T-cell (primary cell): ENCODE results near the gene NF2. TPM values are rescaled to one million over a fixed set of nuclear protein-coding genes. Genes with fewer than 3 reads are reported as not detected.

Experiments
- ATAC-seq, 4 experiments: fragments of 200-7000 bp in 3 of 4; fragments of 150-1000 bp in 1 of 4; cut with Tn5 transposase; replicated peaks in 1 of 4; 1 replicate in 3 of 4; 2 replicates in 1 of 4; pipeline ENCODE4 v1.10.0; 2021; ENCODE audit warnings: moderate library complexity in 3 of 4, mild to moderate bottlenecking in 2 of 4, moderate number of reproducible peaks in 1 of 4
- CTCF ChIA-PET, 2 donors: fragments of 300-600 bp; sonication (Branson Sonifier 250); formaldehyde crosslinking; loops; one replicate each; lab custom pipeline; 2022; ENCODE audit warnings: antibody characterized with exemption in 2 of 2; lab: Charles Lee
- POLR2A ChIA-PET, 2 donors: fragments of 300-600 bp; sonication (Branson Sonifier 250); formaldehyde crosslinking; loops; one replicate each; lab custom pipeline; 2022; ENCODE audit warnings: antibody characterized with exemption in 2 of 2; lab: Charles Lee
- DNase-seq, 35 experiments: peaks; one replicate each; pipeline versions ENCODE4 v3.0.0 to v3.0.0-alpha.2; 2013 to 2023
- H3K27ac ChIP-seq: one replicate; pipeline ENCODE4 v1.5.1; 2013; ENCODE audit warnings: low read length
- H3K27me3 ChIP-seq, 2 experiments: replicated peaks in 1 of 2; 1 replicate in 1 of 2; 2 replicates in 1 of 2; pipeline versions ENCODE4 v1.6.1 to v1.7.0; 2013; ENCODE audit warnings: low read length in 1 of 2, mixed read lengths in 1 of 2; ENCODE audit not compliant: control insufficient read depth in 2 of 2, insufficient read depth in 2 of 2; ENCODE audit errors: extremely low read depth in 1 of 2
- H3K36me3 ChIP-seq, 2 donors: 1 replicate in 1 of 2; 2 replicates in 1 of 2; pipeline versions ENCODE4 v1.6.1 to v1.7.0; 2013; ENCODE audit warnings: low read length in 1 of 2; ENCODE audit not compliant: control insufficient read depth in 2 of 2, insufficient read depth in 1 of 2; ENCODE audit errors: extremely low read depth in 1 of 2
- H3K4me1 ChIP-seq, 2 experiments: 1 replicate in 1 of 2; 2 replicates in 1 of 2; pipeline versions ENCODE4 v1.6.1 to v1.7.0; 2013; ENCODE audit warnings: low read length in 2 of 2, mixed read lengths in 1 of 2; ENCODE audit not compliant: insufficient read depth in 2 of 2, control insufficient read depth in 1 of 2; ENCODE audit errors: extremely low read depth in 1 of 2
- H3K4me3 ChIP-seq, 2 donors: 1 replicate in 1 of 2; 2 replicates in 1 of 2; pipeline versions ENCODE4 v1.5.1 to v1.7.0; 2013; ENCODE audit warnings: mild to moderate bottlenecking in 2 of 2, low read length in 1 of 2, moderate library complexity in 1 of 2; ENCODE audit not compliant: control insufficient read depth in 1 of 2; ENCODE audit errors: extremely low read depth in 1 of 2
- H3K9me3 ChIP-seq: 2 replicates; pipeline ENCODE4 v1.7.0; 2013
- H3K27ac Mint-ChIP-seq, 2 donors: one replicate each; pipeline ENCODE4 v1.8.0; 2020 to 2021; ENCODE audit warnings: mild to moderate bottlenecking in 2 of 2, mixed read lengths in 2 of 2
- H3K27me3 Mint-ChIP-seq, 2 donors: one replicate each; pipeline ENCODE4 v1.8.0; 2021 to 2022; ENCODE audit warnings: mixed read lengths in 2 of 2
- H3K36me3 Mint-ChIP-seq: one replicate; pipeline ENCODE4 v1.8.0; 2021; ENCODE audit warnings: mixed read lengths
- H3K4me1 Mint-ChIP-seq, 3 donors: one replicate each; pipeline ENCODE4 v1.8.0; 2020 to 2022; ENCODE audit warnings: mixed read lengths in 3 of 3, mild to moderate bottlenecking in 1 of 3
- H3K4me3 Mint-ChIP-seq, 3 donors: one replicate each; pipeline ENCODE4 v1.8.0; 2020 to 2022; ENCODE audit warnings: mild to moderate bottlenecking in 3 of 3, mixed read lengths in 3 of 3, moderate library complexity in 3 of 3
- H3K9me3 Mint-ChIP-seq, 3 donors: one replicate each; pipeline ENCODE4 v1.8.0; 2020 to 2022; ENCODE audit warnings: mixed read lengths in 3 of 3
- WGBS: methylation state at CpG from one replicate; pipeline ENCODE4 v1.1.5; 2013; ENCODE audit warnings: missing lambda C conversion rate; ENCODE audit not compliant: insufficient coverage; 5-methylcytosine and 5-hydroxymethylcytosine counted together
- total RNA-seq, 35 experiments: library from RNA in 6 of 35; stranded (reverse) in 6 of 35; fragments of 120-200 nt in 1 of 35; gene quantifications; one replicate each; pipeline versions ENCODE4 v1.2.1 to v1.2.4 and lab custom pipeline; 2013 to 2026

NF2 gene
- total RNA-seq, 5 donors from 2014 or later (not counting 1 experiment from before 2014, with no cell fraction given): 26.1 to 33.4 (median 31.9) TPM

GRCh38 chr22:29639096-29639495 lies 35.7 kb downstream of the NF2 start:
- Histone ChIP-seq H3K36me3 (peaks cover 0 to 27% of the 10 kb centered on the region in 2 donors), H3K9me3 (no peaks in the 10 kb centered on the region), H3K4me3 (no peak overlapping the region), H3K4me1 (peaks cover 0 to 3% of the 10 kb centered on the region in 2 experiments), H3K27me3 (no peaks in the 10 kb centered on the region), H3K27ac (no peak overlapping the region)
- DNase-seq (no peak), ATAC-seq (no peak)
- H3K27me3 Mint-ChIP-seq: no peaks in the 10 kb centered on the region
- POLR2A ChIA-PET: no interaction called here
- peaks cover 35% of the 10 kb centered on the region for H3K36me3 Mint-ChIP-seq
- CTCF ChIA-PET: no interaction called here
- H3K4me3 Mint-ChIP-seq: no peak overlapping the region
- H3K9me3 Mint-ChIP-seq: no peaks in the 10 kb centered on the region
- peaks cover 19 to 23% (median 21%) of the 10 kb centered on the region in 3 donors for H3K4me1 Mint-ChIP-seq
- H3K27ac Mint-ChIP-seq: no peak overlapping the region

- Mint-ChIP-seq H3K36me3 (peaks cover 47% of the 10 kb centered on the region), H3K4me1 (peaks cover 9 to 11% (median 11%) of the 10 kb centered on the region in 3 donors), H3K9me3 (no peaks in the 10 kb centered on the region), H3K4me3 (no peak overlapping the region), H3K27me3 (no peaks in the 10 kb centered on the region), H3K27ac (peak overlapping the region in 1 of 2 donors; percentile 41)
- POLR2A ChIA-PET: no interaction called here
- CTCF ChIA-PET: no interaction called here
- Histone ChIP-seq H3K27ac (no peak overlapping the region), H3K27me3 (no peaks in the 10 kb centered on the region), H3K36me3 (peaks cover 0 to 32% of the 10 kb centered on the region in 2 donors), H3K4me1 (peaks cover 0 to 3% of the 10 kb centered on the region in 2 experiments), H3K9me3 (no peaks in the 10 kb centered on the region), H3K4me3 (no peak overlapping the region)
- no CpG with 5 or more reads among the region's 8 CpGs for WGBS
- no peak for DNase-seq
- no peak for ATAC-seq
Observed at GRCh38 chr22:29641042-29641699, 37.7 kb downstream of the NF2 start.

GRCh38 chr22:29641700-29642330 lies 38.4 kb downstream of the NF2 start:
- Histone ChIP-seq H3K27ac (no peak overlapping the region), H3K4me3 (no peak overlapping the region), H3K4me1 (peaks cover 0 to 3% of the 10 kb centered on the region in 2 experiments), H3K27me3 (no peaks in the 10 kb centered on the region), H3K9me3 (no peaks in the 10 kb centered on the region), H3K36me3 (peaks cover 0 to 36% of the 10 kb centered on the region in 2 donors)
- H3K9me3 Mint-ChIP-seq: no peaks in the 10 kb centered on the region
- ChIA-PET POLR2A (no interaction called here), CTCF (no interaction called here)
- peak overlapping the region in 1 of 2 donors; percentile 41 for H3K27ac Mint-ChIP-seq
- no peak overlapping the region for H3K4me3 Mint-ChIP-seq
- H3K27me3 Mint-ChIP-seq: no peaks in the 10 kb centered on the region
- DNase-seq (no peak), ATAC-seq (no peak)
- peaks cover 47% of the 10 kb centered on the region for H3K36me3 Mint-ChIP-seq
- H3K4me1 Mint-ChIP-seq: peaks cover 9 to 11% (median 11%) of the 10 kb centered on the region in 3 donors
- WGBS: 67% methylated on average over 1 of the region's 10 CpGs

GRCh38 chr22:29642694-29643093 lies 39.3 kb downstream of the NF2 start:
- ATAC-seq (no peak), DNase-seq (no peak)
- WGBS: 20% methylated on average over 1 of the region's 4 CpGs
- H3K27me3 ChIP-seq: no peaks in the 10 kb centered on the region
- no peaks in the 10 kb centered on the region for H3K27me3 Mint-ChIP-seq
- no peak overlapping the region for H3K27ac Mint-ChIP-seq
- no peak overlapping the region for H3K4me3 Mint-ChIP-seq
- ChIA-PET POLR2A (interaction anchor here in 1 of 2 donors (0.6 to 0.7 kb wide), 2 partner anchors 25 to 176 kb away, joined by 4 read pairs; no protein-coding TSS in a partner anchor), CTCF (interaction anchor here in 1 of 2 donors (0.9 kb wide), 1 partner anchor 448 kb away, joined by 4 read pairs; no protein-coding TSS in a partner anchor)
- H3K4me1 ChIP-seq: peaks cover 0 to 3% of the 10 kb centered on the region in 2 experiments
- H3K36me3 ChIP-seq: peaks cover 0 to 30% of the 10 kb centered on the region in 2 donors
- no peak overlapping the region for H3K27ac ChIP-seq
- H3K9me3 ChIP-seq: no peaks in the 10 kb centered on the region
- H3K9me3 Mint-ChIP-seq: no peaks in the 10 kb centered on the region
- peaks cover 49% of the 10 kb centered on the region for H3K36me3 Mint-ChIP-seq
- H3K4me1 Mint-ChIP-seq: peaks cover 9 to 11% (median 11%) of the 10 kb centered on the region in 3 donors
- no peak overlapping the region for H3K4me3 ChIP-seq

- Histone ChIP-seq H3K4me3 (no peak overlapping the region), H3K4me1 (no peaks in the 10 kb centered on the region), H3K27ac (no peak overlapping the region), H3K27me3 (no peaks in the 10 kb centered on the region), H3K9me3 (no peaks in the 10 kb centered on the region), H3K36me3 (peaks cover 0 to 20% of the 10 kb centered on the region in 2 donors)
- ChIA-PET CTCF (interaction anchor here in 1 of 2 donors (0.5 kb wide), 1 partner anchor 60 kb away, joined by 3 read pairs; no protein-coding TSS in a partner anchor), POLR2A (no interaction called here)
- Mint-ChIP-seq H3K9me3 (no peaks in the 10 kb centered on the region), H3K27me3 (no peaks in the 10 kb centered on the region), H3K4me1 (no peaks in the 10 kb centered on the region), H3K36me3 (peaks cover 29% of the 10 kb centered on the region), H3K27ac (no peak overlapping the region), H3K4me3 (no peak overlapping the region)
- no peak for ATAC-seq
- DNase-seq: no peak
- no CpG with 5 or more reads among the region's 6 CpGs for WGBS
Observed at GRCh38 chr22:29647954-29648737, 44.7 kb downstream of the NF2 start.

- ATAC-seq (no peak), DNase-seq (no peak)
- no peaks in the 10 kb centered on the region for H3K4me1 Mint-ChIP-seq
- Histone ChIP-seq H3K27me3 (no peaks in the 10 kb centered on the region), H3K9me3 (no peaks in the 10 kb centered on the region), H3K4me1 (no peaks in the 10 kb centered on the region), H3K27ac (no peak overlapping the region), H3K4me3 (no peak overlapping the region), H3K36me3 (peaks cover 4 to 33% of the 10 kb centered on the region in 2 donors)
- ChIA-PET CTCF (no interaction called here), POLR2A (no interaction called here)
- 100% methylated on average over 1 of the region's 5 CpGs for WGBS
- H3K36me3 Mint-ChIP-seq: peaks cover 26% of the 10 kb centered on the region
- no peaks in the 10 kb centered on the region for H3K27me3 Mint-ChIP-seq
- H3K27ac Mint-ChIP-seq: no peak overlapping the region
- no peaks in the 10 kb centered on the region for H3K9me3 Mint-ChIP-seq
- no peak overlapping the region for H3K4me3 Mint-ChIP-seq
Observed at GRCh38 chr22:29650370-29650769, 46.9 kb downstream of the NF2 start.
